Stimulated activated CD8-positive, alpha-beta memory T cell treated with anti-CD3 and anti-CD28 coated beads, Interleukin-12 subunit alpha, Interleukin-12 subunit beta, amount 100 ng/mL, for 1 hour (primary cell): ENCODE measurements around the gene CDYL.
"Not testable (repeated sequence)": the region's sequence is repeated elsewhere in the genome, so short reads cannot be mapped to it uniquely, and the experiment has no call there.

ENCODE experiments used
- DNase-seq: peaks from one replicate; pipeline ENCODE4 v3.0.0-alpha.2; 2020; ENCODE audit warnings: low read depth

The CDYL gene

GRCh38 chr6:4803343-4803744 is 27.1 kb downstream of the CDYL start:
- no peak for DNase-seq

DNA sequence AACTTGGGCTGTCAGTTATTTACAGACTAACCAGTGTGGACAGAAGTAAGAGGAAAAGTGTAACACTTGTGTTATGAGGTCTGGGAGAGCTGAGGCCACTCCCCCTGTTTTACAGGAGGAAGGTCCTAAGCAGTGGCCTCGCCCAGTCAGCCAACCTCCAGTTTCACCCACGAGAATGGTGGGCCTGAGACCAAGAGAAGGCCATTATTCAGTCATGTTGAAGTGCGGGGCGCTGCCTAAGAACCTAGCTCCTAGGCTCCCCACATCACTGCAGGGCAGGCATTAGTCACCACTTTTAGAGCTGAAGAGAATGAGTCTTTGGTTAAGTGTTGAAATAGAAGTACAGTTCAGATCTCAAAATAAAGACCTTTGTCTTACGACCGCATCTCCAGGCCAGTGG is 27.9 kb downstream of the CDYL start:
- DNase-seq = no peak

DNA sequence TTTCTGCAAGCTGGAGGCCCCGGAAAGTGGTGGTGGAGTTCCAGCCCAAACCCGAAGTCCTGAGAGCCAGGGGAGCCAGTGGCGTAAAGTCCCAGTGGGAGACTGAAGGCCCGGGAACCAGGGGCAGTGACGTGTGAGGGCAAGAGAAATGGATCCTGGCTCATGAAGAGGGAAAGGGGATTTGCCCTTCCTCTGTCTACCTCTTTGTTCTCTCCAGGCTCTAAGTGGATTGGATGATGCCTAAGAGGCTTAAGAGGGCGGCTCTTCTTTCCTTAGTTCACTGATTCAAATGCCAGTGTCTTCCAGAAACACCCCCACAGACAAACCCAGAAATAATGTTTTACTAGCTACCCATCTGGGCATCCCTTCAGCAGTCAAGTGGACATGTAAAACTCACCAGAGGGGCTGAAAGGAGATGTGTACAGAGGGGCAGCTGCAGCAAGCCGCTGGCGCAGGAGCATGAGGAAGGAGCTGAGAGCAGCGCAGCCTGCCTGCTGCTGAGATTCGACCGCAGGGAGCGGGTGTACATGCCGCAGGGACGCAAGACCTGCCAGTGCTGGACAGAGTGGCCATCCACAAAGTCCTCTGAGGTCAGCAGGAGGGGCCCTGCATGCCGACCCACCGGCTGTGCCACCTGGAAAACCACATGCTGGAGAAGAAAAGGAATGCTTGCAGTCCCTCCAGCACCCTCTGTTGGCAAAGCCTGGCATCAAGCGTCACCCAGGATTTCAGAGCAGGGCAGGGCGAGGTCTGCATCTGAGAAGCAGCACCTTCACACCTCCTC is 29.5 kb downstream of the CDYL start:
- no peak for DNase-seq

DNA sequence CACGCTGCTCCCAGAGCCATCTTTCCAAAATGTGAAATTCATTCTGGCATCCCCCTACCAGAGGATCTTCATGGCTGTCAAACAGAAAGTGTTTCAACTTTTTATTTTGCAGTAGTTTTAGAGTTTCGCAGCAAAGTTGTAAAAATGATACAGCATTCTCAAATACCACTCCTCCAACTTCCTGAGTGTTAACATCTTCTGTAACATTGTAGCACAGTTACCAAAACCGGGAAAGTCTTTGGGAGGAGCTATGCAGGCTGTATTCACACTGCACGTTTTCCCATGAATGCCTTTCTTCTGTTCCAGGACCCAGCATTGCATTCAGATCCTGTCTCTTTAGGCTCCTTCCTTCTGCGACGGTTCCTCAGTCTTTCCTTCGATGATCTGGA is 30.1 kb downstream of the CDYL start:
- DNase-seq = no peak

DNA sequence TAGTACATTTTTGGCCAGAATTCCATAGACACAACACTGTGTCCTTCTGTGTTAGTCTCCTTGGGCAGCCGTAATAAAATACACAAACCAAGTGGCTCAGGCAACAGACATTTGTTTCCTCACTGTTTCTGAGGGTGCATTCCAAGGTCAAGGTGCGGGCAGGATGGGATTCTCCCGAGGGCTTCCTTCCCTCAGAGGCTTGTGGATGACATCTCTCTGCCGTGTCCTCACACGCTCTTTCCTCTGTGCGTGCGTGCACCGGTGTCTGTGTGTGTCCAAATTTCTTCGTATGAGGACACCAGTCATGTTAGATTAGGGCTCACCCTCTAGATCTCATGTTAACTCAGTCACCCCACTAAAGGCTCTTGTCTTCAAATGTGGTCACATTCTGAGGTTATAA is 30.6 kb downstream of the CDYL start:
- no peak for DNase-seq

DNA sequence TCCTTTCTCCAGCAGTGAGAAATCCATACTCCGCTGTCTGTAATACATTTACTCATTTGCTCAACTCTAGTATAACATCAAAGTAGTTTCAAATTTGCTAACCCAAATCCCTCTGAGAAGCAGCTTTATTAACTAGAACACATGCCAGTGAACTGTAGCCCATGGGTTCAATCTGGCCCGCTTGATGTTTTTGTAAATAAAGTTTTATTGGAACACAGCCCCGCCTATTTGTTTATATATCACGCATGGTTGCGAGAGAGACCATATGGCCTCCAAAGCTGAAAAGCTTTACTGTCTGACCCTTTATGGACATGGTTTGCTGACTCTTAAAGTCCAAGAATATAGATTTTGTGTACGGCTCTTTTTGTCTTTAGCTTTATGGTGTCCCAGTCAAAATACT is 32.2 kb downstream of the CDYL start:
- no peak for DNase-seq

- DNase-seq = no peak
These were observed 34.1 kb downstream of the CDYL start for GRCh38 chr6:4809999-4810918.

GRCh38 chr6:4812068-4812467 is 35.9 kb downstream of the CDYL start:
- DNase-seq = no peak

GRCh38 chr6:4813055-4813454 is 36.9 kb downstream of the CDYL start:
- DNase-seq = no peak

DNA sequence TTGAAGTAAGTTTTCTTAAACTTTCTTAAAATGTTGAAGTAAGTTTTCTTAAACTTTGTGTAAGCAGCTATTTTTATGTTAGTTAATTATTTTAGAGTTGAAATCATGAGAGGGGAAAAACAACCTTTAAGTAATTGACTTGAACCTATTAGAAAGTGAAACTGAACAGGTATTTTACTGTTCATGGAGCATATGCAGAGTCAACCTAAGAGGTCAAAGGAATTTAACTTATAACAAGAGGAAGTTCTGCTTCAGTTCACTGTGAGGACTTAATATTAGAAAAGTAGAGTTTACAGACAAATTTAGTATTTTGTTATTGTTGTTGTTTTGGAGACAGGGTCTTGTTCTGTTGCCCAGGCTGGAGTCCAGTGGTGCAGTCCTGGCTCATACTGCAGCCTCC is 38.0 kb downstream of the CDYL start:
- no peak for DNase-seq

- no peak for DNase-seq
These were observed 38.8 kb downstream of the CDYL start for GRCh38 chr6:4814987-4815386.

- DNase-seq = no peak
These were observed 39.4 kb downstream of the CDYL start for GRCh38 chr6:4815584-4815983.

DNA sequence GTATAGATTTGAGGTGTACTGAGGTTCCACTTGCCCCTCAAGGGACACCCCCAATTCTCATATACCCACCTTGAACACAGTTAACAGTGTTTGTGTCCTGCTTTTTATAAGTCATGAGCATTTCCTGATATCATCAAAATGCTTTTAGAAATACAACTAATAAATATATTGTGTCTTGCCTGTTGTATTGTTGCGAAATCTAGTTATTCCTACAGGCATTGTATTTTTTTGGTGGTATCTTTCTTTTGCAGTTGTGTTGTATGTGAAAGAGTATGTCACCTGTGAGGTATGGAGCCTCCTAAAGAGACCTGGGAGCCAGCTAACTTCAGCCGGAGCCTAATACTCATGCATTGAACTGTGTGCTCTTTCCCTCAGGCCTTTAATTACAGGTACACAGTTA is 40.7 kb downstream of the CDYL start:
- no peak for DNase-seq

- no peak for DNase-seq
These were observed 41.3 kb downstream of the CDYL start for GRCh38 chr6:4817551-4817950.

GRCh38 chr6:4818272-4818938 is 42.2 kb downstream of the CDYL start:
- no peak for DNase-seq

GRCh38 chr6:4819706-4820283 is 43.6 kb downstream of the CDYL start:
- no peak for DNase-seq

DNA sequence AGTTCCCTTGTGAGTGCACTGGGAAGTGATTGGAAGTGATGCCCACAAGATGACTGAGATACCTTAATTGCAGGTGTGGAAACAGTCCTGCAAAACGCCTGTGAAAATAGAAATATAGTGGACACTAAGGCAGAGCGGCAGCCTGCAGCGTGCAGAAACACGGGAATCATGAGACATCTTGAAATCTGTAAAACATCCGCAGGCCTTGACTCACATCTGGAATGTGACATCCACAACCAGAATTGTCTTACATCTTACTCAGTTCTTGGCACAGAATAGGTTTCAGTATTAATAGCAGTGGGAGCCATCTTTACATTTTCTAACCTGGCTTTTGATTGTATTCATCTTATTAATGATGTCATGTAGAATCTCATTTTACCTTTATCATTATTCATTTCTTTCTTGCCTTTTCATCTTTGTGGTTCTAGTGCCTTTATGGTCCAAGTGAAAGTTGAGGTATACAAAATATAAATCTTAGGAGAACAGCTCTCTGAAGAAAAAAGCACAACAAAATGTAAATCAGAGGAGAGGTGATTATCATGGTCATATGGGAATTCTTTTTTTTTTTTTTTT is 44.6 kb downstream of the CDYL start:
- DNase-seq = no peak

- DNase-seq = no peak
These were observed 46.3 kb downstream of the CDYL start for GRCh38 chr6:4822476-4822875.

GRCh38 chr6:4828187-4828698 is 52.0 kb downstream of the CDYL start:
- DNase-seq = no peak

GRCh38 chr6:4829089-4829488 is 52.9 kb downstream of the CDYL start:
- no peak for DNase-seq

DNA sequence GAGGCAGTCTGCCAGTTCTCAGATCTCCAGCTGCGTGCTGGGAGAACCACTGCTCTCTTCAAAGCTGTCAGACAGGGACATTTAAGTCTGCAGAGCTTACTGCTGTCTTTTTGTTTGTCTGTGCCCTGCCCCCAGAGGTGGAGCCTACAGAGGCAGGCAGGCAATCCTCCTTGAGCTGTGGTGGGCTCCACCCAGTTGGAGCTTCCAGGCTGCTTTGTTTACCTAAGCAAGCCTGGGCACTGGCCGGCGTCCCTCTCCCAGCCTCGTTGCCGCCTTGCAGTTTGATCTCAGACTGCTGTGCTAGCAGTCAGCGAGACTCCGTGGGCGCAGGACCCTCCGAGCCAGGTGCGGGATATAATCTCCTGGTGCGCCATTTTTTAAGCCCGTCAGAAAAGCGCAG is 59.3 kb downstream of the CDYL start:
- DNase-seq = not testable (repeated sequence)

GRCh38 chr6:4840169-4840568 is 64.0 kb downstream of the CDYL start:
- no peak for DNase-seq
